RKO (cell line): ENCODE data around the gene POLA2.
A peak's percentile ranks its signal among the peaks of the same experiment; 100 is the strongest.
"Not testable (repeated sequence)": the region's sequence is repeated elsewhere in the genome, so short reads cannot be mapped to it uniquely, and the experiment has no call there.

Experiments used
- DNase-seq: peaks from one replicate; pipeline ENCODE4 v3.0.0-alpha.2; 2016; ENCODE audit warnings: low spot score

The POLA2 gene

DNA sequence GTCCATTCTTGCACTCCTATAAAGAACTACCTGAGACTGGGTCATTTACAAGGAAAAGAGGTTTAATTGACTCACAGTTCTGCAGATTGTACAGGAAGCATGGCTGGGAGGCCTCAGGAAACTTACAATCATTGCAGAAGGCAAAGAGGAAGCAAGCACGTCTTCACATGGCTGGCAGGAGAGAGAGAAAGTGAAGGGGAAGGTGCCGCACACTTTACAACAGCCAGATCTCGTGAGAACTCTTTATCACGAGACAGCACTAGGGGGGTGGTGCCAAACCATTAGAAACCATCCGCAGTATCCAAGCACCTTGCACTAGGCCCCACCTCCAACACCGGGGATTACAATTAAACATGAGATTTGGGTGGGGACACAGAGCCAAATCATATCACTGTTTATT is 19.4 kb upstream of the POLA2 start:
- DNase-seq = no peak

- no peak for DNase-seq
Measured at GRCh38 chr11:65243797-65244196, 18.0 kb upstream of the POLA2 start.

- not testable (repeated sequence) for DNase-seq
Measured at GRCh38 chr11:65245046-65245445, 16.7 kb upstream of the POLA2 start.

- no peak for DNase-seq
Measured at GRCh38 chr11:65246506-65246905, 15.3 kb upstream of the POLA2 start.

DNA sequence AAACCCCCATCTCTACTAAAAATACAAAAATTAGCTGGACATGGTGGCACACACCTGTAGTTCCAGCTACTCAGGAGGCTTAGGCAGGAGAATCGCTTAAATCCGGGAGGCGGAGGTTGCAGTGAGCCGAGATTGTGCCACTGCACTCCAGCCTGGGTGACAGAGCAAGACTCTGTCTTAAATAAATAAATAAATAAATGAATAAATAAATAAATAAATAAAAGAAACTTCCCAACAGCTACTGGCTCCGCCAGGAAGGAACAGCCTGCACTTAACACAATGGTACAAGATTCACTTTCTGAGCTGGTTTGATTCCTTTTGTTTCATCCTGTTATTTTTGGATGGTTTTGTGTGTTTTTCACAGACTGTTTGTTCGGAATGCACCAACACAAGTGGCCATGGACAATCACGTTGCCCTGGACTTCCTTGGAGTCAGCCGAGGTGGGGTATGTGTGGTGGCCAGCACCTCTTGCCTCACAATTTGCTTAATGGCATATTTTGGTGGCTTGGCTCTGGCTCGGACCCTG is 13.5 kb upstream of the POLA2 start:
- not testable (repeated sequence) for DNase-seq

- no peak for DNase-seq
Measured at GRCh38 chr11:65251476-65251875, 10.3 kb upstream of the POLA2 start.

GRCh38 chr11:65254724-65255123 is 7.0 kb upstream of the POLA2 start:
- no peak for DNase-seq

DNA sequence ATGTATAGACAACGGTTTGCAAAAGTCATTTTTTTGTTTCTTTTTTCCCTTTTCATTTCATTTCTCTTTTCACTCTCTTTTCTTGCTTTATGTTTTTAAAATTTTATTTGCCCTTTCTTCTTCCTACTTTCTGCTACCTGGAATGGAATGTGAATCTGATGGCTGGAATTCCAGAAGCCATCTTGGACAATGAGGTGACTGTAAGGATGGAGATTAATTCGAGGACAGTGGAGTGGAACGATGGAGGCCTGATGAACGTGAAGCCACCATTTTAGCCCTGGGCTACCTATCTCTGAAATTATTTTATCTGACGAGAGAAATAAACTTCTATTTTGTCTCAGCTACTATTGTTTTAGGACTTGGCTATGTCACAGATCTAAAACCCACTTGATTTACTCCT is 2.8 kb upstream of the POLA2 start:
- DNase-seq = no peak

DNA sequence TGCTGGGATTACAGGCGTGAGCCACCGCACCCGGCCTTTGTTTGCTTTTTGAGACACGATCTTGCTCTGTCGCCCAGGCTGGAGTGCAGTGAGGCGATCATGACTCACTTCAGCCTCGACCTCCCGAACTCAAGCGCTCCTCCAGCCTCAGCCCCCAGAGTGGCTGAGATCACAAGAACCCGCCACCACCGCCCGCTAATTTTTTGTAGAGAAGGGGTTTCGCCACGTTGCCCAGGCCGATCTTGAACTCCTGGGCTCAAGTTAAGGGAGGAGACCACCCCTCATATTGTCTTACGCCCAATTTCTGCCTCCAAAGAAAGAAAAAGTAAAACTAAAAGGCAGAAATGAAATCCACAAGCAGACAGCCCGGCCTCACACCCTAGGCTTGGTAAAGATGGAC is 1.5 kb upstream of the POLA2 start:
- DNase-seq = no peak

DNA sequence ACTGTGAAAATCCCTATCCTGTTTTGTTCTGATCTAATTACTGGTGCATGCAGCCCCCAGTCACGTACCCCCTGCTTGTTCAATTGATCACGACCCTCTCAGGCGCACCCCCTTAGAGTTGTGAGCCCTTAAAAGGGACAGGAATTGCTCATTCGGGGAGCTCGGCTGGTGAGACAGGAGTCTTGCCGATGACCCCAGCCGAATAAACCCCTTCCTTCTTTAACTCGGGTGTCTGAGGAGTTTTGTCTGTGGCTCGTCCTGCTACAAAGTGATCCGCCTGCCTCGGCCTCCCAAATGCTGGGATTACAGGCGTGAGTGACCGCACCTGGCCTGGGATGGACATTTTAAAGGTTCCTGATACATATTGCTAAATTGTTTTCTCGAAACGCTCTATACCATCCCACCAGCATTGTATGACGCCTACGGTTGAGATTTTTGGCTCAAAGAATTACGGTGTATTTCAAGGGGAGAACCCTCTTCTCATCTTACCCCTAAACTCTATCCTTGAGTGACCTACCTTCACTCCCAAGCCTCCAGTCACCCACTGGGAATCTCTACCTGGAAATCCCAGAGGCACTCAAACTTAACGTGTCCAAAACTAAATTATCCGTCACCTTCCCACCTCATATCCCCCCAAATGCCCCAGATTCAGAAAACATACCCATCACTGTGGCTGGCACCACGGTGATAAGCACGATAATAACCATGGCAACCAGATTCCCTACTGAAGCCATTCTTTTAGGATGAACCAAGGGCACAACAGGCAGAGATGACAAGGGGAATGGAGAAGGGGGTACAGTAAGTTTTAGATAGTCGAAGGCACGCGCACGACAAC is 789 bp upstream of the POLA2 start:
- DNase-seq = no peak

GRCh38 chr11:65262381-65262680 is 569 bp downstream of the POLA2 start:
- no peak for DNase-seq

- DNase-seq = peak; percentile 48
Measured at GRCh38 chr11:65262776-65263175, 1.0 kb downstream of the POLA2 start.

GRCh38 chr11:65264747-65265146 is 3.0 kb downstream of the POLA2 start:
- not testable (repeated sequence) for DNase-seq

GRCh38 chr11:65266210-65266609 is 4.4 kb downstream of the POLA2 start:
- peak; percentile 27 for DNase-seq

DNA sequence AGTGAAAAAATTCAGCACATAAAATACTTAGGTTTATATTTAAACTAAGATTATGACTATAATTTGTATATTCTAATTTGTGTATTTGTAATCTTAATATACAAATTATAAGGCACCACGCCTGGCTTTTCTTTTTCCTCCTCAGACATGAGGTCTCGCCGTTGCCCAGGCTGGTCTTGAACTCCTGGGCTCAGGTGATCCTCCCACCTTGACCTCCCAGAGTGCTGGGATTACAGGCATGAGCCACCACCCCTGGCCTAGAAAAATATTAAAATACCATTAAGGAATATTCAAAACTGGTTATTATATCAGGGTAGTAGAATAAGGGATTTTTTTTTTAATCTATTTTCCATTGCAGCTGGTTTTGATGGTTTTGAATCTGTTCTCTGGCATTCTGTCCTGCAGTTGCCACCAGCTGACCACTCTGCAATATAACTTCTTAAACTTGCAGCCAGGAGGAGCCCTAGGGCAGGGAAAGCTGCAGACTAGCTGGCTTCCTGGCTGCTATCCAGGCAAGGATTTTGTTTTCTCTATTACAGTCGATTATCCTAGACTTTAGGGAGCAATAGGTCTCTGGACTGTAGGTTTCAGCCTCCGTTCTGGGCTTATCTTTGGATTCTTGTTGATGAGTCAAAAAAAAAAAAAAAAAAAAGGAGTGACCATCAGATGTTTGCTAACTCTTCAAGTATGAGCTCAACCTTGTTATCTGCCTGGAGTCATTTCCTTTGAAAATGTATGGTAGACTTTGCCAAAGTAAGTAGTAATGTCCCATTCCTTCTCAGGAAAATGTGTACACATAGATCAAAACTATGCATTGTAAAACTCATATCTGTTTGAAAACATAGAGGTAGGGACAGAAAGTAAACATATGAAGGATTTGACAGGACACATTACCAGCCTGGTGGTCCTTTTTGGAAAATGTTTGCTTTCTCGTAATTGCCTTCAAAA is 13.2 kb downstream of the POLA2 start:
- DNase-seq = peak; percentile 84

DNA sequence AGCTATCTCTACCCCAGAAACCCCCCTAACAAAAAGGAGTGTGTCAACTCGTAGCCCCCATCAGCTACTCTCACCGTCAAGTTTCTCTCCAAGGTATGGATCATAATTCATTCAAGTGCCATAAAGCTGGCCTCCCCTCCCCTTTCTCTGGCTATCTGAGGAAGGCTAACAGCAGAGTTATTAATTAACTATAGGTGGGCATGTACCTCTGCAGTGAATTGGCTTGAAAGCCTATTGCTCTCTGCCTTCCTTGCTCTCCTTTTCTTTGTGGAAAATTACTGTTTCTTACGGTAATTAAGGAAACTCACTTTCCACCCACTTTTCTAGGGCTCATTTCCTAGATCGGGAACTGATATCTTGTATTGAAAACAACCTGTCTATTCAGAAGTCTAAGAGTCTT is 14.1 kb downstream of the POLA2 start:
- DNase-seq = no peak

- DNase-seq = no peak
Measured at GRCh38 chr11:65277631-65278277, 16.0 kb downstream of the POLA2 start.

GRCh38 chr11:65278356-65278755 is 16.6 kb downstream of the POLA2 start:
- DNase-seq = no peak

- no peak for DNase-seq
Measured at GRCh38 chr11:65279279-65279678, 17.5 kb downstream of the POLA2 start.

- peak; percentile 32 for DNase-seq
Measured at GRCh38 chr11:65279741-65280440, 18.1 kb downstream of the POLA2 start.

GRCh38 chr11:65280646-65281045 is 18.9 kb downstream of the POLA2 start:
- no peak for DNase-seq

GRCh38 chr11:65286686-65287085 is 24.9 kb downstream of the POLA2 start:
- no peak for DNase-seq
